ENCODE measurements around the gene AKAP13. TPM values are rescaled to one million over a fixed set of nuclear protein-coding genes. Genes with fewer than 3 reads are reported as not detected.
A peak's percentile ranks its signal among the peaks of the same experiment; 100 is the strongest.
"Not testable (repeated sequence)": the region's sequence is repeated elsewhere in the genome, so short reads cannot be mapped to it uniquely, and the experiment has no call there.

The AKAP13 gene
- total RNA-seq, 3 donors from 2014 or later = 198 to 331 (median 259) TPM

DNA sequence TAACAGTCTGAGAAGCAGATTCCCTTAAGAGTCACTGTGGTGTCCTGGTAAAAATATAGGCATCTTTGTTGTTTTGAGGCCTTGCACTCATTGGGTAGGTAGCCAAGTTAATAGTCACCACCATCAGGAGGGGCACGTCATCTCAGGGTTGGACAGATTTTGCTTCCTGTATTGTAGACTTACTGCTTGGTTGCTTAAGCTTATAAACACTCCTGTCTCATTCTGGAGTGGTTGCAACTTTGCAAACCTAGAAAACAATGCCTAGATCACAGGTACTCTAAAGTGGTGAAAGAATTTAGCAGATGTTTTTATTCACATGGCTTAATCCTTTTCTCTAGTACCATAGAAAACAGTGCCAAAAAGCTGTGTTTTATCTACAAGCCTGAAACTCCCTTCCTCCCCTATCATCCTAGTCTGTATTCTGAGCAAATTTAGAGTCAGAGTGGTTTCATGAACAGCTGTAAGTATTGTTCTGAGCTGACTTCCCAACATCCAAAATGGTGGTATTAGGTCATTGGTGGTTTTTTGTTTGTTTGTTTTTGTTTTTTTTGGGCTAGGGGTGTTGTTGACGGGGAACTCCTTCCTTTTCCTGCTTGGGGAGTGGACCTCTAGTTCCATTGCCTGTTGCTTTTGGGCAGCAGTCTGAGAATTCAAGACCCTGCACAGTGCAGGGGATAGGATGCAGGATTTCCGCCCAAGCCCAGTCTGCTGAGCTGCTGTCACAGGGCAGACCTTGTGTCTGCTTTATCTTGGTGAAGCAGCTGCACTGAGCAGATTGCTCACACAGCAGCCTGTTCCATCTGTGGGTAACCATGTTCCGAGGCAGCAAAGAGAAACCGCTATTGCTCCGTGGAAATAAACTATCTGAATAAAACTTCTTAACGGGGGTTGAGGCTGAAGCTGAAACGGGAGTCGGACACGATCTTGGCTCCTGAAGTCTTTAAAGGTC is 202.0 kb downstream of the AKAP13 start:
- Histone ChIP-seq H3K4me3 (peak overlapping the region; percentile 28 to 54 (median 40)), H3K4me1 (peaks cover 0 to 14% of the 10 kb centered on the region in 2 donors), H3K36me3 (no peaks in the 10 kb centered on the region), H3K27ac (peak overlapping the region; percentile 80 to 84), H3K27me3 (no peaks in the 10 kb centered on the region), H3K9me3 (no peaks in the 10 kb centered on the region)
- peak in 1 of 2 donors; percentile 35 for DNase-seq (ENCODE audit: low spot score in 2 of 2)
- intact Hi-C loops (cut with DNase I; ENCODE audit: low total_unique reads) = no loop called here
- TF ChIP-seq POLR2A (IDR thresholded peaks at IDR 0.05) = no peak
- TF ChIP-seq, protein P1, sequence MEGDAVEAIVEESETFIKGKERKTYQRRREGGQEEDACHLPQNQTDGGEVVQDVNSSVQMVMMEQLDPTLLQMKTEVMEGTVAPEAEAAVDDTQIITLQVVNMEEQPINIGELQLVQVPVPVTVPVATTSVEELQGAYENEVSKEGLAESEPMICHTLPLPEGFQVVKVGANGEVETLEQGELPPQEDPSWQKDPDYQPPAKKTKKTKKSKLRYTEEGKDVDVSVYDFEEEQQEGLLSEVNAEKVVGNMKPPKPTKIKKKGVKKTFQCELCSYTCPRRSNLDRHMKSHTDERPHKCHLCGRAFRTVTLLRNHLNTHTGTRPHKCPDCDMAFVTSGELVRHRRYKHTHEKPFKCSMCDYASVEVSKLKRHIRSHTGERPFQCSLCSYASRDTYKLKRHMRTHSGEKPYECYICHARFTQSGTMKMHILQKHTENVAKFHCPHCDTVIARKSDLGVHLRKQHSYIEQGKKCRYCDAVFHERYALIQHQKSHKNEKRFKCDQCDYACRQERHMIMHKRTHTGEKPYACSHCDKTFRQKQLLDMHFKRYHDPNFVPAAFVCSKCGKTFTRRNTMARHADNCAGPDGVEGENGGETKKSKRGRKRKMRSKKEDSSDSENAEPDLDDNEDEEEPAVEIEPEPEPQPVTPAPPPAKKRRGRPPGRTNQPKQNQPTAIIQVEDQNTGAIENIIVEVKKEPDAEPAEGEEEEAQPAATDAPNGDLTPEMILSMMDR (IDR thresholded peaks at IDR 0.05) = no peak
- peak; percentile 41 to 69 (median 54) for TF ChIP-seq POLR2AphosphoS5 (IDR thresholded peaks at IDR 0.05)

GRCh38 chr15:85583442-85583841 is 203.0 kb downstream of the AKAP13 start:
- no peaks in the 10 kb centered on the region for H3K36me3 ChIP-seq
- no peaks in the 10 kb centered on the region for H3K9me3 ChIP-seq
- intact Hi-C loops (cut with DNase I; ENCODE audit: low total_unique reads) = no loop called here
- DNase-seq (ENCODE audit: low spot score in 2 of 2) = no peak
- H3K4me3 ChIP-seq = peak overlapping the region; percentile 28 to 54 (median 40)
- H3K27me3 ChIP-seq = no peaks in the 10 kb centered on the region
- TF ChIP-seq POLR2AphosphoS5 (IDR thresholded peaks at IDR 0.05) = no peak
- TF ChIP-seq, protein P1 (IDR thresholded peaks at IDR 0.05) = no peak
- TF ChIP-seq POLR2A (IDR thresholded peaks at IDR 0.05) = no peak
- peaks cover 0 to 14% of the 10 kb centered on the region in 2 donors for H3K4me1 ChIP-seq
- H3K27ac ChIP-seq = peak overlapping the region; percentile 80 to 84

GRCh38 chr15:85583923-85584390 is 203.6 kb downstream of the AKAP13 start:
- no peak for DNase-seq (ENCODE audit: low spot score in 2 of 2)
- H3K9me3 ChIP-seq = no peaks in the 10 kb centered on the region

GRCh38 chr15:85584872-85585271 is 204.5 kb downstream of the AKAP13 start:
- Histone ChIP-seq H3K27ac (peak overlapping the region in 1 of 2 donors; percentile 22), H3K27me3 (no peaks in the 10 kb centered on the region), H3K4me1 (peaks cover 0 to 14% of the 10 kb centered on the region in 2 donors), H3K4me3 (peak overlapping the region in 1 of 3 donors; percentile 40), H3K9me3 (no peaks in the 10 kb centered on the region), H3K36me3 (no peaks in the 10 kb centered on the region)
- DNase-seq (ENCODE audit: low spot score in 2 of 2) = no peak
- intact Hi-C loops (cut with DNase I; ENCODE audit: low total_unique reads) = no loop called here
- TF ChIP-seq, protein P1 (IDR thresholded peaks at IDR 0.05) = no peak
- TF ChIP-seq POLR2A (IDR thresholded peaks at IDR 0.05) (no peak), POLR2AphosphoS5 (IDR thresholded peaks at IDR 0.05) (no peak)

More at GRCh38 chr15:85583923-85584390, 203.6 kb downstream of the AKAP13 start:
- no peaks in the 10 kb centered on the region for H3K36me3 ChIP-seq
- intact Hi-C loops (cut with DNase I; ENCODE audit: low total_unique reads) = no loop called here
- H3K27me3 ChIP-seq = no peaks in the 10 kb centered on the region
- no peak for TF ChIP-seq POLR2A (IDR thresholded peaks at IDR 0.05)
- TF ChIP-seq POLR2AphosphoS5 (IDR thresholded peaks at IDR 0.05) = peak in 1 of 3 donors; percentile 68
- TF ChIP-seq, protein P1 (IDR thresholded peaks at IDR 0.05) = no peak
- H3K27ac ChIP-seq = peak overlapping the region; percentile 80 to 84
- peaks cover 0 to 14% of the 10 kb centered on the region in 2 donors for H3K4me1 ChIP-seq
- peak overlapping the region in 2 of 3 donors; percentile 40 to 54 for H3K4me3 ChIP-seq

- H3K4me3 ChIP-seq; H3K27ac ChIP-seq; intact Hi-C loops (cut with DNase I; ENCODE audit: low total_unique reads); H3K9me3 ChIP-seq; H3K27me3 ChIP-seq; H3K36me3 ChIP-seq; DNase-seq (ENCODE audit: low spot score in 2 of 2): not testable (repeated sequence)
- peaks cover 0 to 11% of the 10 kb centered on the region in 2 donors for H3K4me1 ChIP-seq
Measured at GRCh38 chr15:85586196-85586595, 205.8 kb downstream of the AKAP13 start.

Data from breast epithelium (tissue), 4 donors.